Activated T-cell treated with anti-CD3 and anti-CD28 coated beads for 24 hours (primary cell): ENCODE measurements around the gene TMEM165.

ENCODE experiments used
- DNase-seq: peaks from one replicate; pipeline ENCODE4 v3.0.0-alpha.2; 2020; ENCODE audit warnings: low read depth

Gene TMEM165

GRCh38 chr4:55367084-55367722 is 28.6 kb upstream of the TMEM165 start:
- DNase-seq, result no peak

GRCh38 chr4:55369968-55370367 is 25.8 kb upstream of the TMEM165 start:
- DNase-seq, result no peak

- no peak for DNase-seq
Measured at GRCh38 chr4:55372259-55372658, 23.5 kb upstream of the TMEM165 start.

GRCh38 chr4:55373461-55373860 is 22.3 kb upstream of the TMEM165 start:
- no peak for DNase-seq

- DNase-seq, result no peak
Measured at GRCh38 chr4:55376698-55377097, 19.1 kb upstream of the TMEM165 start.

GRCh38 chr4:55378617-55379467 is 16.9 kb upstream of the TMEM165 start:
- no peak for DNase-seq

GRCh38 chr4:55380576-55380975 is 15.2 kb upstream of the TMEM165 start:
- no peak for DNase-seq

GRCh38 chr4:55381502-55381901 is 14.3 kb upstream of the TMEM165 start:
- DNase-seq, result no peak

- no peak for DNase-seq
Measured at GRCh38 chr4:55382488-55383003, 13.2 kb upstream of the TMEM165 start.

- no peak for DNase-seq
Measured at GRCh38 chr4:55385201-55385649, 10.5 kb upstream of the TMEM165 start.

- DNase-seq, result no peak
Measured at GRCh38 chr4:55386073-55386472, 9.7 kb upstream of the TMEM165 start.

- no peak for DNase-seq
Measured at GRCh38 chr4:55386840-55387239, 8.9 kb upstream of the TMEM165 start.

- DNase-seq, result no peak
Measured at GRCh38 chr4:55393461-55394320, 2.1 kb upstream of the TMEM165 start.

GRCh38 chr4:55395218-55395528 is 584 bp upstream of the TMEM165 start:
- no peak for DNase-seq

- peak; percentile 16 for DNase-seq
Measured at GRCh38 chr4:55396308-55397125, 760 bp downstream of the TMEM165 start.

GRCh38 chr4:55397126-55397436 is 1.3 kb downstream of the TMEM165 start:
- no peak for DNase-seq

GRCh38 chr4:55397520-55398321 is 2.0 kb downstream of the TMEM165 start:
- DNase-seq, result no peak

- DNase-seq, result no peak
Measured at GRCh38 chr4:55398461-55398860, 2.7 kb downstream of the TMEM165 start.

- no peak for DNase-seq
Measured at GRCh38 chr4:55398966-55399365, 3.2 kb downstream of the TMEM165 start.

GRCh38 chr4:55399581-55399980 is 3.8 kb downstream of the TMEM165 start:
- no peak for DNase-seq

- no peak for DNase-seq
Measured at GRCh38 chr4:55405073-55405472, 9.3 kb downstream of the TMEM165 start.
